NCI-H2029 treated with DMSO at 0.1 percent for 48 hours (cell line): Measurements from ENCODE around the gene TLE1.
"Not testable (repeated sequence)": the region's sequence is repeated elsewhere in the genome, so short reads cannot be mapped to it uniquely, and the experiment has no call there.

Experiments
- DNase-seq: peaks from one replicate; lab custom pipeline; 2025; lab: John Stamatoyannopoulos, UW

TLE1 gene

DNA sequence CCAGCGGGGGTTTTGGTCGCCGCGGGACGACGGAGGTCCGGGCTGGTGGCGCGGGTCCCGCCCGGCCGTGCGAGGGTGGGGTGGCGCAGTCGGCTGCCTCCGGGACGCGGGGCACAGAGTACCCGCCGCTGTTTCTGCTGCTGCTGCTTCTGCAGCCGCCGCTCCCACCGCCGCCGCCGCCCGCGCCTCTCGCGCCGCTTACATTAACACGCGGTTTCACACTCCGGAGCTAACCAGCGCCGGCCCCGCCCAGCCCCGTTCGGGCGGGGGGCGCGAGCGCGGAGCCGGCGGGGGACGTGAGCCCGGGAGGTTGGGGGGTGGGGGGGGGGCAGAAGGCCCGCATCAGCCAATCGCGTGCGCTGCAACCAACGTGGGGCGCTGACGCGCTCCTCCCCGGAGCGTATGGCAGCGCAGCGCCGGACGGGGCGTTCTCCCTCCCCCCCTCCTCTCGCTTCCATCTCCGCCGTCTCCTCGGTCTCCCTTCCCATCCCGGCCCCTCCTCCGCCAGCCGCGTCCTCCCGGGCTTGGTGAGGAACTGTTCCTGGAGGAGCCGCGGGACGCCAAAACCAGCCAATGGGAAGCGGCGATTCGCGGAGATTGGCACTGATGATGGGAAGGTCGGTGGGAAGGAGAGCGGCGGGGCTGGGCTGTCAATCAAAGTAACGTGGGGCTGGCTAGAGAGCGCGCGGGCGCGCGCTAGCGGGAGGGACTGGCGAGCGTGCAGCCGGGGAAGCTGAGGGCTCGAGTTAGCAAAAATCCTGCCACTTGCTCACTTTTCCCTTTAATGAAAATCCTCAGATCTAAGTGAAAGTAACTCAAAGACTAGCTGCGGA lies at the start of gene TLE1:
TSS of gene TLE1 (minus strand) at position 205 of the 833 bp plus-strand sequence. CDS start 1,307 bp downstream, outside the sequence.
- DNase-seq = peak; percentile 96

DNA sequence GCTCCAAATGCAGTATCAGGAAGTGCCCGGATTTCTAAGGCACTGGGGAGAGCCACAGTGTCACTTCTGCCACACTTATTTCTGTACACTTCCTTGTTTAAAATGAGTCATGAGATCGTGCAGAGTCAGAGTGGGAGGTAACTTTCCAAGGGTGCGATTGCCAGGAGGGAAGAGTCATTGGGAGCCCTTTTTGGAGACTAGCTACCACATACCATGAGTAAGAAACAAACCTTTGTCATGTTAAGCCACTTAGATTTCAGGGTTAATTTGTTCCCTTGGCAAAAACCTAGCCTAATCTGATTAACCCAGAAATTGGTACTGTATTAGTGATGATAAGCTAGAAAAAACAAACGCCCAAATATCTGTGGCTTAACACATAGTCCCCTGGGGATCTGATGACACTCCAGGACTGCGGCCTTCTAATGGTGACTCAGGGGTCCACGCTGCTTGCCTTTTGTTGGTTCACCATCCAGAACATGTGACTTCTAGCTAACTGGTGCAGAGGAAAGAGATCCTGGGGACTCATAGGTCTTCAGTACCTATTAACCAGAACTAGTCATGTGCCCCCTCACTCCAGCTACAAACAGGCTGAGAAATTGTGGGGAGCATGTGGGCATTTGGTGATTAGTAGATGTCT lies 48.6 kb upstream of the TLE1 start:
- no peak for DNase-seq

DNA sequence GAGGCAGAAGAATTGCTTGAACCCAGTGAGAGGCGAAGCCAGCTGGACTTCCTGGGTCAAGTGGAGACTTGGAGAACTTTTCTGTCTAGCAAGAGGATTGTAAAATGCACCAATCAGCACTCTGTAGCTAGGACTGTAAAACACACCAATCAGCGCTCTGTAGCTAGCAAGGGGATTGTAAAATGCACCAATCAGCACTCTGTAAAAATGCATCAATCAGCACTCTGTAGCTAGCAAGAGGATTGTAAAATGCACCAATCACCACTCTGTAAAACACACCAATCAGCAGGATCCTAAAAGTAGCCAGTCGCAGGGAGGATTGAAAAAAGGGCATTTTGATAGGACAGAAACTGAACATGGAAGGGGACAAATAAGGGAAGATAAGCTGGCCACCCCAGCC lies 41.2 kb upstream of the TLE1 start:
- not testable (repeated sequence) for DNase-seq

DNA sequence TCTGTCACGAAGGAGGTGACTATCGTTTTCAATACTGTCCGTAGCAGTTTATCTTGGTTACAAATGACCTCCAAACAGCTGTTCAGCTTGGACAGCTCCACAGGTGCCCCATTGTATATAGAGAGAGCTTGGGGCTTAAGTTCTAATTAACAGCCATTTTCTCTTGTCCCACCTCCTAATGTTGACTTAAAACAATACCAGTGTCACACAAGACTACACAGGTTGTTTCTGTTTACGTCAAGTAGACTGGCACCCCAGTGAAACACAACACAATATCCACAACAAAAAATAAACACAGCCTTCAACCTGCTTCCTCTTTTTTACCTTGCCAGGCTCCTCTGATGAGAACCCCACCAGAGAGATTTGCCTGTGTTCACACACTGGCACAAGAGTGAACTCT lies 39.8 kb upstream of the TLE1 start:
- no peak for DNase-seq

DNA sequence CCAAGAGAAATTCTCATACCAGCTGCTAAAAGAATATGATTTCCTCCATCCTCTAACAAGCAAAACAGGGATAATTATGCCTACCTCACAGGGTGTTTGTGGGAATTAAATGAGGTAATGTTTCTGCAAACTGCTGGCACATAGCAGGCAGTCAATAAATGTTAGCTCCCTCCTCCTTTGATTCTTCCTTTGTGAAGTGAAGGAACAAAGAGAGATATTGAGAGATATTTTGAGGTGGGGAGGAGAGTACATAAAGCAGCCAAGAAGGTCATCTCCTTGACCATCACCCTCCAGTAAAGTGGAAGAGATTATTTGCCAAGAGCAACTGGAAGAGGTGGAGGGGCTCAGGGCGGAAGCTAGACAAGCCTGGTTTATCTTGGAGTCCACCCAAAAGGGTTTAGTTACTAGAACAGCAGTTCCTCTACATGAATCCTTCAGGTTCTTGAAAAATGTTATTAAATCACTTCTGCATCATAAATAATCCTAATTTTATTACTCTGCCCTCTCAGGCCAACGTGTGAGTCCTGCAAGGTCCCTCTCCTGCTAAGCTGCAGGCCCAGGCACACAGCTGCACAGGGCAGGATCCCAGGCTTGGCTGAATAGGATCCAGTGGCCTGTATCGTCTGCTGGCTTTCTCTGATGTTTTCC lies 35.0 kb upstream of the TLE1 start:
- peak; percentile 95 for DNase-seq

DNA sequence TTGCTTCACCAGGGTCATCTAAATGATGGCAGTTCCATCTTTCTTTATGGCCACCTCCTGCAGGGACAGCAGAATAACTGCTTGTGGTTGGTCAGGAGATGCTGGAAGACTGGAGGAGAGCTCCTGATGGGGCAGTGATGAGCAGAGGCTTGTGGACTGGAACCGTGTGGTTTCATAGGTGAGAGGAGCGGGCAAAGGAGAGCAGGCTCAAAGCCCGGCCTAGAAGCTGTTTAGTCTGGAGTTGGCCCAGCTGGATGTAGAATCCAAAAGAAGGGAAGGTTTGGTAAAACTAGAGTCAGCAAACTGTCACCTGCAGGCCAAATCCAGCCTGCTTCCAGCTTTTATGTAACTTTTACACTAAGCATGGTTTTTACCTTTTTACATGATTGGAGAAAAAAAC lies 32.9 kb upstream of the TLE1 start:
- no peak for DNase-seq

DNA sequence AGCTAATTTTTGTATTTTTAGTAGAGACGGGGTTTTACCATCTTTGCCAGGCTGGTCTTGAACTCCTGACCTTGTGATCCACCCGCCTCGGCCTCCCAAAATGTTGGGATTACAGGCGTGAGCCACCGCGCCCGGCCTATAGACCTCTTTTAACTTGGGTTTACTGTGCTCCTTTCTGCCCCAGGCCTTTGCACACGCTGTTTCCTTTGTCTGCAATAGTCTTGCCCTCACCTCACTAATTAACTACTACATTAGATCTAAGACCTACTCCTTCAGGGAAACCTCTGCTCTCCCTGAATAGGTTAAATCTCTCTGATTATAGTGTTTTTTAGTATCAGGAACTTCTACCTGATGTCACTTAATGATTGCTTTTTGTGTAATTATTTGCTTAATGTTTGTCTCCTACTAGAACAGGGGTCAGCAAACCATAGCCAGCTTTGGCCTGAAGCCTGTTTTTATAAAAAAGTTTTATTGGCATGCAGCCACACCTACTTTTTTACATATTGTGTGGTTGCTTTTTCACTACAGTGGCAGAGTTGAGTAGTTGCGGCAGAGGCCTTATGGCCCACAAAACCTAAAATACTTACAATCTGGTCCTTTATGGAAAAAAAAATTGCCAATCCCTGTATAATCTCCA lies 31.2 kb upstream of the TLE1 start:
- no peak for DNase-seq

DNA sequence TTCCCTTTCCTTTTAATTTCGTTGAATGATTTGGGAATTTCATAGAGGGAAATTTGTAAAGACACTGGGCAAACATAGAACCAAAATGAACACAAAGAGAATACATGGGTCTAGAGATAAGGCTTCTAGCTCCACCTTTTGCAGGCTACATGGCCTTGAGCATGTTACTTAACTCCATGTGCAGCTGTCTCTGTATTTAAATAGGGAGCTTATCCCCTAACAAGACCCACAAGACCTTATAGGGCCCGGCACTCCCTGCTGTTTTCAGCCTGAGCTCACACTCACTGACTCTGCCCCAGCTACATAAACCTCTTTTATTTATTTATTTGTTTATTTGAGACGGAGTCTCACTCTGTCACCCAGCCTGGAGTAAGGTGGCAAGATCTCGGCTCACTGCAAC lies 30.6 kb upstream of the TLE1 start:
- no peak for DNase-seq

DNA sequence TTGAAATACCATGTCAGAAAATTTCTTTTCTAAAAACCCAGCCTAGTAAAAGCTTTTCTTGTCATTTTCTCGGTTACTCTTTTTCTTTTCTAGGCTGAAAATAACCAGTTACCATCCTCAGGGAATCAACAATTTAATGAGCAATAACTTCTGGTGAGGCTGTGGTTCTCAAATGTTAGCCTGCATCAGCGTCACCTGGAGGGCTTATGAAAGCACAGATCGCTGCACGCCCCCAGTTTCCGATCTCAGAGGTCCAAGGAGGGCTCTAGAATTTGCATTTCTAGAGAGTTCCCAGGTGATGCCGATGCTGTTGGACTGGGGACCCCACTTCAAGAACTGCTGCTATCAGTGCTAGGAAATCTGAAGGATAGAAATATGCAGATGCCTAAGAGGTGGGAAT lies 28.9 kb upstream of the TLE1 start:
- DNase-seq = no peak

DNA sequence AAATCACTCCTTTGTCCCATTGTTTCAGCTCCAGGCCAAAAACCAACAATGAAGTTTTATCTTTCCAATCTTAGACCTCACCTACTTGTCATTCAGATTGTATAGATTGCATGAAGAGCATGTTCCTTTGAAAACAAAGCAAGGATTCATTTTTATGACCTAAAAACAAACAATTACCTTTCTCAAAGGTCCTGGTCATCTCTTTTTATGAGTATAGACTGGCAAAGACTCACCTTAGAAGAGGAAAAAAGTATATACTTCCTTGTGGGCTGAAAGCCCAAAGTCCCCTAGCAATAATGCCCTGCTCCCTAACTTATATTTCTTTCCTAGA lies 28.4 kb upstream of the TLE1 start:
- DNase-seq = peak; percentile 39

DNA sequence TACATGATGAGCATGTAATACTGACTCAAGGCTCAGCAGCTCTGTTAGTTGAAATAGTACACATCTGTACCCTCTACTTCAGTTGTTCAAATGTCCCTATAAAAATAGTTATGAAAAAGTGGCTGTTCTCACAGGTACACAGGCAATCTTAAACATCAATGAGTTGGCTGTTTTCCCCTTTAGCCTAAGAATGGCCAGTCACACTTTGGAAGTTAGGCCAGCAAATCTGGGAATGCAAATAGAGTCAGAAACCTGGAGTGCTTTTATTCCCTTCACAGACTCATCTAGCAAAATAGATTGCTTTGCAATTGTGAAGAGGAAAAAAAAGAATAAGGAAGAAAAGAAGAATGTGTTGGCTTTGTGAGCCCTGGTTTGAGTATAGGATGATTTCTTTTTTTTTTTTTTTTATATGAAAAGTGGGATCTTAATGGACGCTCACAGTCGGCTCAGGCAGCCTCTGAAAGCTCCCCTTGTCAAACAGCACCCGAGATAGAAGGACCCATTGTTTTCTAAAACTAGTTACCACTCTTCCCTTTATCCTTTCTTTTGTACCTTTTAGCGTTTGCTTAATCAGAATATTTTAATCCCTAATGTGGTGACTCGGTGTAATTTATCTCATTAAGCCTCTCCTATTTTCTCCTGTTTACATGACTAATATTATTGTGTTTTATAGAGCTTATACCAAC lies 27.9 kb upstream of the TLE1 start:
- no peak for DNase-seq

DNA sequence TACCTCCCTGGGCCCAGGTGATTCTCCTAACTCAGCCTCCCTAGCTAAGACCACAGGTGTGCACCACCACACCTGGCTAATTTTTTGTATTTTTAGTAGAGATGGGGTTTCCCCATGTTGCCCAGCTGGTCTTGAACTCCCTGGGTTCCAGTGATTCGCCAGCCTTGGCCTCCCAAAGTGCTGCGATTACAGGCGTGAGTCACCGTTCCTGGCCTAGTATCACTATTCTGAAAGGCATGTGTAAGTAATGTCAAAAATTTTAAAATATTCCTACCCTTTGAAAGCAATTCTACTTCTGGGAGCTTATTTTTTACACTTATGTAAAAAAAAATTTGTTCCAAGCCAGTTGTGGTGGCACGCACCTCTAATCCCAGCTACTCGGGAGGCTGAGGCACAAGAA lies 27.1 kb upstream of the TLE1 start:
- no peak for DNase-seq

DNA sequence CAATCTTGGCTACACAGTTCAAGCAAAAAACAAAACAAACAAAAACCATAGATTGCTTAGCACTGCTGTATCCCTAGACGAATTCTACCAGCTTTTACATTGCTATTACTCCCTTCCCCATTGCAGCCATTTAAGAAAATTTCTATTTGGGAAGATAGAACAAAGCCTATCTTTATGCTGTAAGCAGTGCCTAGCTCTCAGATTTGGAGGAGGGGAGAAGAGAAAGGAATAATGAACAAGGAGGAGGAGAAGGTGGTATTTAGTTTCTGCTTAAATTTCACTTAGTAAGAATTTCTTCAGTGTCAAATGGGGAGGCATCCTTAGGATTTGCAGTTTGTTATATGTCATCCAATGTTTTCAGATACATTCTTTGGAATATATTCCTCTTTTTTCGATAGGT lies 16.2 kb upstream of the TLE1 start:
- no peak for DNase-seq

DNA sequence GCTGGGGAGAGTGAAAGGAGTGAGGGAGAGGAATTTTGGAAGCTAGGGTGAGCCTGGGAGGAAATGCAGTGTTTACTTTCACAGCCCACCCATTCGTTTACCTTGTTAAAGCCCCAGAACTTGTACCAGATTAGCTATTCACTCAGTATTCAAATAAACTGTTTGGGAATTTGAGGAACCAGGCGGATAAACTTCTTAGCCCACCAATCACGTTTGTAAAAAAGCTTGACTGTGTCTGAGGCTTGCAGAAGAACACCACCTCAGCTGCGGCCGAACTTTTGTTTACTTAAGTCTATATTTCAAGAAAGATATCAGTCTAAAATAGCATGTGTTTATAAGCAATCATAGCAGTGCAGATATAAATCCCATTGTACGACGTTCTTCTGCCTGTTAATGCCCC lies 5.2 kb upstream of the TLE1 start:
- DNase-seq = no peak

DNA sequence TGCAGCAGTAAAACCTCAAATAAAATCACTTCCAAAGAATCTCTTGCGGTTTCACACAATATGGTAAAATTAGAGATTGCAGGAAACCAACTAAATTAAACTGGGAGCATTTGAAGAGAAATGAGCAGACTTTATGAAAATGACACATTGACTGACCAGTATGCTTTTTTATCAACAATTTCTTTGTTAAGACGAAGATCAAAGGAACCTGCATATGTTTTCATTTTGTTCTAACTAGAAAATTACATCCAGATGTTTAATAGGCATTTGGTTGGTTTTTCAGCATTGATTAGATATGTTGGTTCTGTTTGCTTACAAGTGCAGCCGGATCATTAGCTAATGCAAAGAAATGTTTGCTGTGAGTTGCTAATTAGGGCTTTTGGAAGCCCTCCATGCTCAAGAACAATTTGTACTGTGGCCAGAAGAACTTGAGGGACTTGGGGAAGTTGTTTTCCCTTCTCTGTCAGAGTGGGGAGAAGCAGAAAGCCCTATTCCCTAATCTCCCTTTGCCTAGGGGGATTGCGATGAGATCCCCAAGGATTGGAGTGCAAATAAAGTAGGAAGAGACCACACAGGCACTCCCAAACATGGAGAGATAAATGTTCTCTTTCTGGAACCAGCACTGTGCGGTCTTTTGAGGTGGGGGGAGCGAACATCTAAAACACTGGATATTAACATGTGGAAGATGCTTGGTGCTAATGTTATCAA lies 4.5 kb upstream of the TLE1 start:
- DNase-seq = no peak

DNA sequence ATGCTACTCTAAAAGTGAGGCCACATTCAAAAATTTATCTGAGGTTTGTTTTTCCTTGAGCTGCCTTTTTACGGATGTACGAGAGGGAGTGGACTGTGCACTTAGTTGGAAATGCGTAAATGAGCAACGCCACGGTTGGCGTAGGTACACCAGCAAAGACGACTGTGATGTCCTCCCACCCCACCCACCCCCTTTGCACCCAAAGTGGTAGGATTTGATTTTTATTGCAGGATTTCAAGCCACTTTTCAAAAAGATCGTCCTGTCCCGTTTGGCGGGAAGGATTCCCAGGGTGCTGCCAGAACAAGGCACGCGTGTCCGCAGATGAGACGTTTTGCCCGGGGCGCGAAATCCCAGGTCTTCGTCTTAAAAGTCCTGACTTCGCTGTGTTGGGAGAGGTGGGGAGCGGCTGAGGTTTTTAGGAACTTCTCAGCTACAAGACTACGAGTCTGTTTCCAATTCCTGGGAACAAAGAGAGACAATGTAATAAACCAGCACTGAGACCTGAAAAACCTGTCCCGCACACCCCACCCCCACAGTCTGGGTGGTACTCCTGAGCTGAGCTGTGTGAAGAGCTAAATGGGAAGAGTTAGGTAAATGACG lies 1.0 kb upstream of the TLE1 start:
- peak; percentile 32 for DNase-seq

DNA sequence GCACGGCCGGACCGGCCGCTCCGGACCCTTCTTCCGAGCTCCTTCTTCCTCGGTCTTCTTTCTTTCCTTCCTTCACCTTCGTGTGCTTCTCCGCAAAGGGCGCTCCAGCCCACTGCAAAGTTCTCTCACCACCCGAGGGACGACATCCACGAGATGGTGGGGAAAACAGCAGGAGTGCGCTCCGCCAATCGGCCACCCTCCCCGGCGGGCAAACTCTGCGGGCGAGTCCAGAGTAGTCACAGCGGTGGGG lies 329 bp downstream of the TLE1 start:
- DNase-seq = not testable (repeated sequence)

DNA sequence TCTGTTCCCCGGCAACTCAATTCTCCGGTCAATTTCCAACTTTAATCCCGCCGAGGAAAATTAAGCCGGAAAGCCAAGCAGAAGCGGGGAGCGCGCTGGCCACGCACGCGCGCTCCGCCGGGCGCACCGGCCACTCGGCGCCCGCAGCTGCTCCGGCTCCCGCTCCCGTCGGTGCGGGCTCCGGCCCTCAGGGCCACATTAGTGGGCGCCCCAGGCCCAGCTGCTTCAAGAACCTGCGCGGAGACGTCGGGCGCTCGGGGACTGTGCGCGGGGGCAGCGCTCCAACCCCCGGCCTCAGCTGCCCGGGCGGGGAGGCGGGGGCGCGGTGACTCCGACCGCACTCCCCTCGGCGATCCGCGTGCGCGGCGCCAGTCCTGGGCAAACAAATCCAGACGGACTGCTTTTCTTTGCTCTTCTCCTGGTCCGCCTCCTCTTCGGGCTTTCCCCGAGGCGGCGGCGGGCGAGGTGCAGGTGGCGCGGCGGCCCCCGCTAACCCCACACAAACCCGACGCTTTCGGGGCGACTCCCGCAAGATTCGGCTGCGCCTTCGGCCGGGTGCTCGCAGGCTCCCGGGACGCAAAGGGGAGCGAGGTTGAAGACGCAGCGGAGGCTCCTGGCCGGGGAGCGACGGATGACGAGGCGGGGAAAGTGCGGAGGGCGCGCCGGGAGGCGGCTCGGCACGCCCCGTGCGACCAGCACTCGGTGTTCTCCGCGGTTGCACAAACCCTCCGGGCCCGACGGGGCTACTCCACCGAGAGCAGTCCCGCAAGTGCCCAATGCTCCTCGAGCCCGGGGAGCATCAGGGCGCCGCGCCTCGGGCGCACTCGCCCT lies 870 bp downstream of the TLE1 start:
- DNase-seq = not testable (repeated sequence)

DNA sequence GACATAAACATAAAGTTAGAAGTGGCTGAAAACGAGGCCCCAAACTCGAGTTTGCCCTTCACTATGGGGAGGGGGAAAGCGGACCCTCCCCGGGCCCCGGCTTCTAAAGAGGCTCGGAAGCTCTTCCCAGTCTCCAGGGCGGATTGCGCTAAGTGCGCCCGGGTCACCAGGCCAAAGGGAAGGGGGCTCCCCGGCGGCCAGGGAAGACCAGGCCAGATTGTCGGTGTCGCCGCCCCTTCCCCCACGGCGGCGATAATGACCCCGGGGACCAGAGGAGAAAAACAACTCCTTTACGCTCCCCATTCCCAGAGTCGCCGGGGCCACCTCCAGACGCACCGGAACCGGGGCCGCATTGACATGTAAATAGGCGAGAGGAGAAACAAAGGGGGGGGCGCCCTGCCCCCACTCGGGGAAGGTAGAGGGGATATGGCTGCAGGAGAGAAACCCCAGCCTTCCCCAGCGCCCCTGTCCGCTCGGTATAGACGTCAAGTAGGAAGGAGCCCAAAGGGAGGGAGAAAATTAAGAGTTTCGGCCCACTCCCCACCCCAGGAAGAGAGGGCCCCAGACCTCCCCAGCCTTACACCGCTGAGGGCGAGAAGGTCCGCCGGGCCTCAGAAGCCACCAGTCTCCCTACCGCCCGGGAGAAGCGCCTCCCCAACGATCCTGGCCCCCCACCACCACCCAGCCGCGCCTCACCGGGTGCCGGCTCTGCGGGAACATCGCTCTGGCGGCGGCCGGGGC lies 1.7 kb downstream of the TLE1 start:
- no peak for DNase-seq
